Type B pancreatic cell (in vitro differentiated cells): ENCODE measurements around the gene TIAM1. TPM values are rescaled to one million over a fixed set of nuclear protein-coding genes. Genes with fewer than 3 reads are reported as not detected.

Experiments
- DNase-seq: peaks from one replicate; pipeline ENCODE4 v3.0.0; 2021; ENCODE audit warnings: mixed read lengths; ENCODE audit not compliant: unreplicated experiment; ENCODE audit errors: extremely low spot score
- H3K27ac Mint-ChIP-seq: 2 replicates; pipeline ENCODE4 v1.8.0; 2021; ENCODE audit warnings: mild to moderate bottlenecking, mixed read lengths
- H3K27me3 Mint-ChIP-seq: 2 replicates; pipeline ENCODE4 v1.8.0; 2021; ENCODE audit warnings: mixed read lengths
- H3K36me3 Mint-ChIP-seq: 2 replicates; pipeline ENCODE4 v1.8.0; 2021; ENCODE audit warnings: mixed read lengths
- H3K4me1 Mint-ChIP-seq: one replicate; pipeline ENCODE4 v1.8.0; 2021; ENCODE audit warnings: mixed read lengths; ENCODE audit not compliant: unreplicated experiment
- H3K4me3 Mint-ChIP-seq: 2 replicates; pipeline ENCODE4 v1.8.0; 2021; ENCODE audit warnings: mild to moderate bottlenecking, mixed read lengths
- H3K9me3 Mint-ChIP-seq: 2 replicates; pipeline ENCODE4 v1.8.0; 2021; ENCODE audit warnings: mixed read lengths
- CTCF ChIP-seq: fragments of 200-600 bp; sonication (generic); conservative IDR thresholded peaks from 2 replicates; pipeline ENCODE4 v1.5.0; 2021; ENCODE audit warnings: antibody characterized with exemption, mild to moderate bottlenecking
- total RNA-seq: library from RNA; stranded (reverse); gene quantifications from 2 replicates; pipeline ENCODE4 v1.2.1, GENCODE V29; 2021; ENCODE audit warnings: low replicate concordance

The TIAM1 gene
- total RNA-seq, 1 donor from 2014 or later = 49.3 TPM

GRCh38 chr21:31084689-31085088 is 259.4 kb downstream of the TIAM1 start:
- H3K4me1 Mint-ChIP-seq = no peaks in the 10 kb centered on the region
- H3K27me3 Mint-ChIP-seq = no peaks in the 10 kb centered on the region
- TF ChIP-seq CTCF = no peak
- H3K9me3 Mint-ChIP-seq = no peaks in the 10 kb centered on the region
- no peaks in the 10 kb centered on the region for H3K36me3 Mint-ChIP-seq
- H3K4me3 Mint-ChIP-seq = no peak overlapping the region
- no peak for DNase-seq
- H3K27ac Mint-ChIP-seq = no peak overlapping the region

DNA sequence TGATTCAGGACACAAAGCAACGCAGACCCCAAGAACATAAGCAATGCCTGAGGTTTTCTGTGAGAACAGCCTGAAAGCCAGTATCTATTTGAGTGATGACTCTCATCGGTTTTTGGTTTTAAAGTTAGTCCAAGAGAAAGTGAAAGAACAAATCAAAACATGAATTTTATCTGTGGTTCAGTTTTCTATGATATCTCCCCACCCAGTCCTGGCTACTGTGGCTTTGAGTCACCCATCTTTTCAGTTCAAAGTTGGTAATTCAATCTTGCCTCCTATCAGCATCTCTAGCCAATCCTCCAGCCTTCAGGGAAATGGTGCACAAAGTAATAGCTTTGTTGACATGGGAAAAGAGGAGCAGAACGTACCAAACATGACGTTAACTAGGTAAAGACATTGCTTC is 265.3 kb downstream of the TIAM1 start:
- no peaks in the 10 kb centered on the region for H3K27me3 Mint-ChIP-seq
- DNase-seq = no peak
- H3K4me3 Mint-ChIP-seq = no peak overlapping the region
- no peaks in the 10 kb centered on the region for H3K36me3 Mint-ChIP-seq
- no peaks in the 10 kb centered on the region for H3K9me3 Mint-ChIP-seq
- H3K4me1 Mint-ChIP-seq = no peaks in the 10 kb centered on the region
- TF ChIP-seq CTCF = no peak
- no peak overlapping the region for H3K27ac Mint-ChIP-seq

DNA sequence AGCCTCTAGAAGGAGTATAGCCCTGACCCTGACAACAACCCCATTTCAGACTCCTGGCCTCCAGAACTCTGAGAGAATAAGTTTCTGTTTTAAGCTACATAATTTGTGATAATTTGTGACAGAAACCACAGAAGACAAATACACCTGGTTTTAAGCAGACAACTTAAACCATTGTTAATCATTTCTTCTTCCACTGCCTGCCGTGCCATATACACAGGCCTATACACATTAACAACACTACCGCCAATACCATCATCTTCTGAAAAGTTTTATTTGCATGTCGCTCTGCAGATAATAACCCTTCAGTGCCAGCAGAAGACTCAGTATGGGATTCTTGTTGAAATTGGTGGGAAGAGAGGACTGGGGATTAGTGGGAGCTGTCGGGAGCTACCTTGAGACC is 265.8 kb downstream of the TIAM1 start:
- no peak for TF ChIP-seq CTCF
- H3K27ac Mint-ChIP-seq = no peak overlapping the region
- no peaks in the 10 kb centered on the region for H3K9me3 Mint-ChIP-seq
- H3K27me3 Mint-ChIP-seq = no peaks in the 10 kb centered on the region
- H3K4me3 Mint-ChIP-seq = no peak overlapping the region
- H3K4me1 Mint-ChIP-seq = no peaks in the 10 kb centered on the region
- no peaks in the 10 kb centered on the region for H3K36me3 Mint-ChIP-seq
- DNase-seq = no peak

DNA sequence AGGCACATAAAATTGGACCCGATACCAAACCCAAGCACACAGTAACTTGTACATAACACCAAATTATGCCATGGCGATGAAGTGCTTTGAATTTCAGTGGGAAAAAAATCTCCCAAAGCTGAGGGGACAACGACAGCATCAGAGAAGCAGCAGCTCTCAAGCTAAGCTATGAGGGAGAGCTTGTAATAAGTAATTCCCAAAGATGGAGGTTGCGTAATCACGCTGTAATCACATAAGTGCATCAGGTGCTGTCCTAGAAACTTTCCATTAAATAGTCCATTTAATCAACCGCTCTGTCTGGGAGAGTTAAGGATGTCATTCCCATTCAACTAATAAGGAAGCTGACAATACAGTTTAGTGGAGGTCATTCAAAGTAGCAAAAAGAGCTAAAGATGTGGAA is 268.2 kb downstream of the TIAM1 start:
- H3K4me1 Mint-ChIP-seq = peaks cover 6% of the 10 kb centered on the region
- TF ChIP-seq CTCF = no peak

GRCh38 chr21:31072533-31072932 is 271.5 kb downstream of the TIAM1 start:
- peaks cover 11% of the 10 kb centered on the region for H3K4me1 Mint-ChIP-seq
- H3K27ac Mint-ChIP-seq = no peak overlapping the region
- no peak for TF ChIP-seq CTCF
- no peaks in the 10 kb centered on the region for H3K27me3 Mint-ChIP-seq
- no peaks in the 10 kb centered on the region for H3K36me3 Mint-ChIP-seq
- no peak overlapping the region for H3K4me3 Mint-ChIP-seq
- DNase-seq = no peak
- peaks cover 4% of the 10 kb centered on the region for H3K9me3 Mint-ChIP-seq

More for the DNA sequence above, 268.2 kb downstream of the TIAM1 start:
- Mint-ChIP-seq H3K27me3 (no peaks in the 10 kb centered on the region), H3K9me3 (peaks cover 4% of the 10 kb centered on the region), H3K27ac (no peak overlapping the region), H3K4me3 (no peak overlapping the region), H3K36me3 (no peaks in the 10 kb centered on the region)
- no peak for DNase-seq
